ENCODE measurements around the gene GFI1.

DNA sequence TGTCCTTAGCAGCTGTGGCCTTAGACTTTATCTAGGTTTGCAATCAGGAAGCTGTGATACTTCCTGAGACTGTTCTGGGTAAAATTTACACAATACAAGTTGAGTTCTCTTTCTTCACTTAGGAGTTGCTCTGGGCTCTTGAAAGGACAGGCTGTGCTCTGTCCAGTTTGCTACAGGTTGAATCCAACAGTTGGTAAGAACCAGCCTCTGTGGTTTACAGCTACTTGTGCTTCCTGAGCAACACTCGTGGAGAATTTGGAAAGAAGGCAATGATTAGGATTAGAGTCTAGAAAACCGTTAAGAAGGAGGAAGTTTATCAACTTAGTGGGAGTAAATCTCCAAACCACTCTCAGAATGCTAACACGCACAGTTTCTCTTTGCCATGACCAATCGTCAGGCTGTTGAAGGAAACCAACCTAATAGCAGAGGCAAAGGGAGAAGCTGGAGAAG, 26.8 kb downstream of the GFI1 start:
- TF ChIP-seq, protein P1, sequence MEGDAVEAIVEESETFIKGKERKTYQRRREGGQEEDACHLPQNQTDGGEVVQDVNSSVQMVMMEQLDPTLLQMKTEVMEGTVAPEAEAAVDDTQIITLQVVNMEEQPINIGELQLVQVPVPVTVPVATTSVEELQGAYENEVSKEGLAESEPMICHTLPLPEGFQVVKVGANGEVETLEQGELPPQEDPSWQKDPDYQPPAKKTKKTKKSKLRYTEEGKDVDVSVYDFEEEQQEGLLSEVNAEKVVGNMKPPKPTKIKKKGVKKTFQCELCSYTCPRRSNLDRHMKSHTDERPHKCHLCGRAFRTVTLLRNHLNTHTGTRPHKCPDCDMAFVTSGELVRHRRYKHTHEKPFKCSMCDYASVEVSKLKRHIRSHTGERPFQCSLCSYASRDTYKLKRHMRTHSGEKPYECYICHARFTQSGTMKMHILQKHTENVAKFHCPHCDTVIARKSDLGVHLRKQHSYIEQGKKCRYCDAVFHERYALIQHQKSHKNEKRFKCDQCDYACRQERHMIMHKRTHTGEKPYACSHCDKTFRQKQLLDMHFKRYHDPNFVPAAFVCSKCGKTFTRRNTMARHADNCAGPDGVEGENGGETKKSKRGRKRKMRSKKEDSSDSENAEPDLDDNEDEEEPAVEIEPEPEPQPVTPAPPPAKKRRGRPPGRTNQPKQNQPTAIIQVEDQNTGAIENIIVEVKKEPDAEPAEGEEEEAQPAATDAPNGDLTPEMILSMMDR (IDR thresholded peaks at IDR 0.05) = no peak
- TF ChIP-seq TCF7L2 (IDR thresholded peaks at IDR 0.05; ENCODE audit: low read depth, low read length) (no peak), POLR2AphosphoS5 (IDR thresholded peaks at IDR 0.05; ENCODE audit: low read depth, low read length) (no peak), SIN3A (IDR thresholded peaks at IDR 0.05; ENCODE audit: borderline replicate concordance, insufficient read depth, low read depth, low read length) (no peak)
- TF ChIP-seq, protein P2, sequence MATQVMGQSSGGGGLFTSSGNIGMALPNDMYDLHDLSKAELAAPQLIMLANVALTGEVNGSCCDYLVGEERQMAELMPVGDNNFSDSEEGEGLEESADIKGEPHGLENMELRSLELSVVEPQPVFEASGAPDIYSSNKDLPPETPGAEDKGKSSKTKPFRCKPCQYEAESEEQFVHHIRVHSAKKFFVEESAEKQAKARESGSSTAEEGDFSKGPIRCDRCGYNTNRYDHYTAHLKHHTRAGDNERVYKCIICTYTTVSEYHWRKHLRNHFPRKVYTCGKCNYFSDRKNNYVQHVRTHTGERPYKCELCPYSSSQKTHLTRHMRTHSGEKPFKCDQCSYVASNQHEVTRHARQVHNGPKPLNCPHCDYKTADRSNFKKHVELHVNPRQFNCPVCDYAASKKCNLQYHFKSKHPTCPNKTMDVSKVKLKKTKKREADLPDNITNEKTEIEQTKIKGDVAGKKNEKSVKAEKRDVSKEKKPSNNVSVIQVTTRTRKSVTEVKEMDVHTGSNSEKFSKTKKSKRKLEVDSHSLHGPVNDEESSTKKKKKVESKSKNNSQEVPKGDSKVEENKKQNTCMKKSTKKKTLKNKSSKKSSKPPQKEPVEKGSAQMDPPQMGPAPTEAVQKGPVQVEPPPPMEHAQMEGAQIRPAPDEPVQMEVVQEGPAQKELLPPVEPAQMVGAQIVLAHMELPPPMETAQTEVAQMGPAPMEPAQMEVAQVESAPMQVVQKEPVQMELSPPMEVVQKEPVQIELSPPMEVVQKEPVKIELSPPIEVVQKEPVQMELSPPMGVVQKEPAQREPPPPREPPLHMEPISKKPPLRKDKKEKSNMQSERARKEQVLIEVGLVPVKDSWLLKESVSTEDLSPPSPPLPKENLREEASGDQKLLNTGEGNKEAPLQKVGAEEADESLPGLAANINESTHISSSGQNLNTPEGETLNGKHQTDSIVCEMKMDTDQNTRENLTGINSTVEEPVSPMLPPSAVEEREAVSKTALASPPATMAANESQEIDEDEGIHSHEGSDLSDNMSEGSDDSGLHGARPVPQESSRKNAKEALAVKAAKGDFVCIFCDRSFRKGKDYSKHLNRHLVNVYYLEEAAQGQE (IDR thresholded peaks at IDR 0.05; ENCODE audit: insufficient read depth in 1 of 2, low read depth in 2 of 2, low read length in 1 of 2) = no peak
